SK-N-SH (cell line): Measurements from ENCODE around the gene TEKTIP1. TPM values are rescaled to one million over a fixed set of nuclear protein-coding genes. Genes with fewer than 3 reads are reported as not detected.

Source experiments
- CTCF ChIA-PET: fragments of 300-600, 350-600 bp; formaldehyde crosslinking; extraction: SDS; loops from one replicate; lab custom pipeline; 2021; lab: Yijun Ruan, JAX
- POLR2A ChIA-PET: fragments of 350-600 bp; sonication (Branson Sonifier 250); formaldehyde crosslinking; extraction: SDS; loops from one replicate; lab custom pipeline; 2020; ENCODE audit warnings: antibody characterized with exemption, inconsistent platforms; lab: Yijun Ruan, JAX
- DNase-seq: peaks from one replicate; pipeline ENCODE4 v3.0.0; 2012
- H2AFZ ChIP-seq: fragments of 200-600 bp; sonication (generic); 2 replicates; pipeline ENCODE4 v1.8.1; 2016; ENCODE audit warnings: antibody characterized with exemption, mild to moderate bottlenecking, low read depth
- H3F3A ChIP-seq: fragments of 200-600 bp; sonication (generic); replicated peaks from 2 replicates; pipeline ENCODE3; 2016; ENCODE audit warnings: antibody characterized with exemption, mild to moderate bottlenecking; ENCODE audit not compliant: insufficient read depth
- H3K27ac ChIP-seq, 2 experiments: fragments of 200-500 bp in 1 of 2; fragments of 200-600 bp in 1 of 2; sonication (Bioruptor generic) in 1 of 2; sonication (generic), shearing (Covaris generic) in 1 of 2; 2 replicates each; pipeline versions ENCODE4 v1.5.1 to v1.6.1; 2014 to 2016; ENCODE audit warnings: low read depth in 2 of 2, inconsistent platforms in 1 of 2, low read length in 1 of 2, mild to moderate bottlenecking in 1 of 2, mixed read lengths in 1 of 2
- H3K27me3 ChIP-seq: fragments of 200-600 bp; sonication (generic), shearing (Covaris generic); 2 replicates; pipeline ENCODE4 v1.6.1; 2016; ENCODE audit warnings: mixed run types; ENCODE audit not compliant: insufficient read depth
- H3K36me3 ChIP-seq, 2 experiments: fragments of 200-500 bp in 1 of 2; fragments of 200-600 bp in 1 of 2; sonication (Bioruptor generic) in 1 of 2; sonication (generic) in 1 of 2; replicated peaks in 1 of 2; 2 replicates each; pipeline versions ENCODE3 to v1.5.1; 2014 to 2016; ENCODE audit warnings: low read length in 1 of 2, mild to moderate bottlenecking in 1 of 2; ENCODE audit not compliant: insufficient read depth in 2 of 2, control insufficient read depth in 1 of 2
- H3K4me1 ChIP-seq, 2 experiments: fragments of 200-500 bp in 1 of 2; fragments of 200-600 bp in 1 of 2; sonication (Bioruptor generic) in 1 of 2; sonication (generic), shearing (Covaris generic) in 1 of 2; 2 replicates each; pipeline versions ENCODE4 v1.5.1 to v1.6.1; 2014 to 2016; ENCODE audit warnings: low read depth in 1 of 2, low read length in 1 of 2, mixed run types in 1 of 2; ENCODE audit not compliant: insufficient read depth in 2 of 2, control insufficient read depth in 1 of 2
- H3K4me2 ChIP-seq: fragments of 200-600 bp; sonication (generic), shearing (Covaris generic); 2 replicates; pipeline ENCODE4 v1.6.1; 2017; ENCODE audit warnings: mixed run types
- H3K4me3 ChIP-seq, 2 experiments: fragments of 200-500 bp in 1 of 2; fragments of 200-600 bp in 1 of 2; sonication (Bioruptor generic) in 1 of 2; sonication (generic), shearing (Covaris generic) in 1 of 2; 2 replicates each; pipeline versions ENCODE4 v1.5.1 to v1.8.1; 2014 to 2016; ENCODE audit warnings: low read depth in 2 of 2, inconsistent platforms in 1 of 2, low read length in 1 of 2, mild to moderate bottlenecking in 1 of 2, mixed read lengths in 1 of 2, moderate library complexity in 1 of 2
- H3K79me2 ChIP-seq: fragments of 200-600 bp; sonication (generic); 2 replicates; pipeline ENCODE4 v1.8.1; 2017; ENCODE audit warnings: mild to moderate bottlenecking; ENCODE audit not compliant: insufficient read depth
- H3K9ac ChIP-seq: fragments of 200-600 bp; sonication (generic); 2 replicates; pipeline ENCODE4 v1.6.1; 2017; ENCODE audit warnings: mixed run types
- H3K9me2 ChIP-seq: fragments of 200-600 bp; sonication (generic); 2 replicates; pipeline ENCODE4 v1.6.1; 2017; ENCODE audit warnings: mixed run types
- H3K9me3 ChIP-seq: fragments of 200-600 bp; sonication (generic); 2 replicates; pipeline ENCODE4 v1.6.1; 2017; ENCODE audit warnings: mixed run types, mild to moderate bottlenecking, moderate library complexity
- H4K20me1 ChIP-seq: fragments of 200-600 bp; sonication (generic); 2 replicates; pipeline ENCODE4 v1.6.1; 2017; ENCODE audit warnings: mild to moderate bottlenecking, mixed run types; ENCODE audit not compliant: insufficient read depth
- CTCF ChIP-seq: fragments of 200-600 bp; sonication (generic); IDR thresholded peaks from 2 replicates; pipeline ENCODE4 v1.6.1; 2017; ENCODE audit warnings: antibody characterized with exemption, mild to moderate bottlenecking, moderate library complexity
- ELF1 ChIP-seq: IDR thresholded peaks from 2 replicates; pipeline ENCODE4 v1.4.0; 2012
- EZH2phosphoT487 ChIP-seq: fragments of 200-600 bp; sonication (generic); IDR thresholded peaks from 2 replicates; pipeline ENCODE4 v1.6.1; 2017; ENCODE audit warnings: low read depth, mixed run types, mild to moderate bottlenecking, antibody characterized with exemption, moderate library complexity, borderline replicate concordance
- FOSL2 ChIP-seq: IDR thresholded peaks from 2 replicates; pipeline ENCODE4 v1.4.0; 2012; ENCODE audit warnings: low read depth, mild to moderate bottlenecking, moderate library complexity, borderline replicate concordance
- FOXM1 ChIP-seq: IDR thresholded peaks from 2 replicates; pipeline ENCODE4 v1.4.0; 2012; ENCODE audit warnings: low read depth, mild to moderate bottlenecking
- JUND ChIP-seq: IDR thresholded peaks from 2 replicates; pipeline ENCODE4 v1.4.0; 2012
- MXI1 ChIP-seq: IDR thresholded peaks from 2 replicates; pipeline ENCODE4 v1.6.1; 2012; ENCODE audit warnings: mild to moderate bottlenecking, low read depth, low read length, improper control_type of control experiment
- NFIC ChIP-seq: IDR thresholded peaks from 2 replicates; pipeline ENCODE4 v1.4.0; 2012; ENCODE audit warnings: borderline replicate concordance
- NRF1 ChIP-seq: IDR thresholded peaks from 2 replicates; pipeline ENCODE4 v1.6.1; 2012; ENCODE audit warnings: low read depth, mild to moderate bottlenecking, low read length
- POLR2AphosphoS5 ChIP-seq: IDR thresholded peaks from 2 replicates; pipeline ENCODE4 v1.6.1; 2012; ENCODE audit warnings: low read depth, low read length
- RCOR1 ChIP-seq: fragments of 150-350 bp; IDR thresholded peaks from 2 replicates; pipeline ENCODE4 v1.6.1; 2017; ENCODE audit warnings: antibody characterized with exemption, low read length
- TAF1 ChIP-seq: IDR thresholded peaks from 2 replicates; pipeline ENCODE4 v1.6.1; 2012; ENCODE audit warnings: low read depth, mild to moderate bottlenecking, low read length, moderate library complexity, borderline replicate concordance
- TCF12 ChIP-seq: IDR thresholded peaks from 2 replicates; pipeline ENCODE4 v1.4.0; 2012
- TEAD4 ChIP-seq: IDR thresholded peaks from 2 replicates; pipeline ENCODE4 v1.4.0; 2012; ENCODE audit warnings: mild to moderate bottlenecking, borderline replicate concordance; ENCODE audit not compliant: insufficient read depth
- WGBS: methylation state at CpG from one replicate; pipeline ENCODE4 v1.1.6; 2017; ENCODE audit warnings: low lambda C conversion rate; 5-methylcytosine and 5-hydroxymethylcytosine counted together
- polyA plus RNA-seq, 3 experiments: library from polyadenylated mRNA; depleted of rRNA; stranded (reverse); fragments of >200 nt; gene quantifications; 2 replicates each; pipeline ENCODE4 v1.2.3, GENCODE V29; 2012
- TF ChIP-seq, protein P1 (sequence below): fragments of 150-350 bp; IDR thresholded peaks from 2 replicates; pipeline ENCODE4 v1.6.1; 2017; ENCODE audit warnings: antibody characterized with exemption, low read length, low read depth, borderline replicate concordance
- TF ChIP-seq, protein P2 (sequence below): IDR thresholded peaks from 2 replicates; pipeline ENCODE4; 2012

TEKTIP1 gene
- polyA plus RNA-seq, 1 of the 3 experiments (the other 2 are of a cell fraction) = 0.12 TPM

DNA sequence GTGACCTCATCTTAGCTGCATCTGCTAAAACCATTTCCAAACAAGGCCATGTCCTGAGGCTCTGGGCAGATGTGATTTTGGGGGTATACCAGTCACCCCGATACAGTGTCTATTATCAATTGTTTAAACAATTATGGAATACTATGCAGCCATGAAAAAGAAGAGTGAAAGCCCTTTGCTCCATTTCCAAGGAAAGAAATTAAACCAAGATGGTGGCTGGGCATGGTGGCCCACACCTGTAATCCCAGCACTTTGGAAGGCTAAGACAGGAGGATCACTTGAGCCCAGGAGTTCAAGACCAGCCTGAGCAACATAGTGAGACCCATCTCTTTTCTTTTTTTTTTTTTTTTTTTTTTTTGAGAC lies 763 bp downstream of the TEKTIP1 start:
- no peaks in the 10 kb centered on the region for H3K27me3 ChIP-seq
- ChIA-PET CTCF (no interaction called here), POLR2A (no interaction called here)
- no peak overlapping the region for H3K27ac ChIP-seq
- no peaks in the 10 kb centered on the region for H3K9me3 ChIP-seq
- no peak overlapping the region for H3K9ac ChIP-seq
- H3K4me2 ChIP-seq = no peak overlapping the region
- no peak overlapping the region for H2AFZ ChIP-seq
- TF ChIP-seq, protein P1, sequence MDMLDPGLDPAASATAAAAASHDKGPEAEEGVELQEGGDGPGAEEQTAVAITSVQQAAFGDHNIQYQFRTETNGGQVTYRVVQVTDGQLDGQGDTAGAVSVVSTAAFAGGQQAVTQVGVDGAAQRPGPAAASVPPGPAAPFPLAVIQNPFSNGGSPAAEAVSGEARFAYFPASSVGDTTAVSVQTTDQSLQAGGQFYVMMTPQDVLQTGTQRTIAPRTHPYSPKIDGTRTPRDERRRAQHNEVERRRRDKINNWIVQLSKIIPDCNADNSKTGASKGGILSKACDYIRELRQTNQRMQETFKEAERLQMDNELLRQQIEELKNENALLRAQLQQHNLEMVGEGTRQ = no peak
- TF ChIP-seq RCOR1 (no peak), FOSL2 (no peak)
- no peaks in the 10 kb centered on the region for H3K79me2 ChIP-seq
- DNase-seq = no peak
- H3K4me3 ChIP-seq = no peak overlapping the region
- peaks cover 0 to 18% of the 10 kb centered on the region in 2 experiments for H3K36me3 ChIP-seq
- H3K9me2 ChIP-seq = no peaks in the 10 kb centered on the region
- H4K20me1 ChIP-seq = peaks cover 10% of the 10 kb centered on the region
- H3F3A ChIP-seq = peaks cover 9% of the 10 kb centered on the region
- 91% methylated on average over 1 of the region's 1 CpG for whole genome bisulfite sequencing
- H3K4me1 ChIP-seq = no peaks in the 10 kb centered on the region; a peak in 1 of 4 replicates

GRCh38 chr19:3543150-3544057 lies 4.4 kb downstream of the TEKTIP1 start:
- no peak for TF ChIP-seq NRF1
- TF ChIP-seq POLR2AphosphoS5 = no peak
- TF ChIP-seq, protein P2, sequence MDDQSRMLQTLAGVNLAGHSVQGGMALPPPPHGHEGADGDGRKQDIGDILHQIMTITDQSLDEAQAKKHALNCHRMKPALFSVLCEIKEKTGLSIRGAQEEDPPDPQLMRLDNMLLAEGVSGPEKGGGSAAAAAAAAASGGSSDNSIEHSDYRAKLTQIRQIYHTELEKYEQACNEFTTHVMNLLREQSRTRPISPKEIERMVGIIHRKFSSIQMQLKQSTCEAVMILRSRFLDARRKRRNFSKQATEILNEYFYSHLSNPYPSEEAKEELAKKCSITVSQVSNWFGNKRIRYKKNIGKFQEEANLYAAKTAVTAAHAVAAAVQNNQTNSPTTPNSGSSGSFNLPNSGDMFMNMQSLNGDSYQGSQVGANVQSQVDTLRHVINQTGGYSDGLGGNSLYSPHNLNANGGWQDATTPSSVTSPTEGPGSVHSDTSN = no peak
- TF ChIP-seq JUND = no peak
- TF ChIP-seq TAF1 = no peak
- TF ChIP-seq ELF1 = no peak
- no peak for TF ChIP-seq TCF12
- TF ChIP-seq MXI1 = no peak
- no peak for TF ChIP-seq TEAD4
- no peak for TF ChIP-seq NFIC
- TF ChIP-seq FOXM1 = no peak
- TF ChIP-seq CTCF = no peak
- TF ChIP-seq, protein P1 = no peak
- TF ChIP-seq EZH2phosphoT487 = no peak
- DNase-seq = no peak
- CTCF ChIA-PET = interaction anchor here (1.5 to 6.0 kb wide), 2 partner anchors 14 to 15 kb away, joined by 3 to 73 read pairs; partner anchors contain the start of gene MFSD12

More at GRCh38 chr19:3543150-3544057, 4.4 kb downstream of the TEKTIP1 start:
- Histone ChIP-seq H3K4me3 (no peak overlapping the region), H3F3A (peaks cover 3% of the 10 kb centered on the region), H4K20me1 (0 out of 2 replicates have a peak, but pooled peaks cover 7% of the 10 kb centered on the region), H3K4me2 (no peak overlapping the region), H3K9me3 (no peaks in the 10 kb centered on the region), H3K4me1 (no peaks in the 10 kb centered on the region; a peak in 1 of 4 replicates), H3K27me3 (no peaks in the 10 kb centered on the region), H3K9ac (no peak overlapping the region), H3K9me2 (no peaks in the 10 kb centered on the region), H3K27ac (no peak overlapping the region; a peak in 1 of 4 replicates), H3K79me2 (no peaks in the 10 kb centered on the region), H2AFZ (no peak overlapping the region), H3K36me3 (peaks cover 0 to 25% of the 10 kb centered on the region in 2 experiments)
- POLR2A ChIA-PET = no interaction called here
- WGBS = 89% methylated on average over 11 of the region's 47 CpGs
